SKM-1 (cell line): Measurements from ENCODE around the gene APBB2.
"Not testable (repeated sequence)": the region's sequence is repeated elsewhere in the genome, so short reads cannot be mapped to it uniquely, and the experiment has no call there.

Experiments used
- DNase-seq: peaks from one replicate; lab custom pipeline; 2025; ENCODE audit not compliant: unreplicated experiment; lab: John Stamatoyannopoulos, UW

The APBB2 gene

GRCh38 chr4:41069838-41070237 lies 144.5 kb downstream of the APBB2 start:
- no peak for DNase-seq

- no peak for DNase-seq
Measured at GRCh38 chr4:41069257-41069656, 145.1 kb downstream of the APBB2 start.

GRCh38 chr4:41067369-41067768 lies 147.0 kb downstream of the APBB2 start:
- DNase-seq = no peak

GRCh38 chr4:41066049-41066448 lies 148.3 kb downstream of the APBB2 start:
- no peak for DNase-seq

- no peak for DNase-seq
Measured at GRCh38 chr4:41065434-41066006, 148.8 kb downstream of the APBB2 start.

- no peak for DNase-seq
Measured at GRCh38 chr4:41064953-41065352, 149.4 kb downstream of the APBB2 start.

- no peak for DNase-seq
Measured at GRCh38 chr4:41061482-41062185, 152.7 kb downstream of the APBB2 start.

GRCh38 chr4:41060352-41061334 lies 153.7 kb downstream of the APBB2 start:
- DNase-seq = no peak

- DNase-seq = not testable (repeated sequence)
Measured at GRCh38 chr4:41059411-41059810, 154.9 kb downstream of the APBB2 start.

GRCh38 chr4:41058426-41058825 lies 155.9 kb downstream of the APBB2 start:
- DNase-seq = no peak

- no peak for DNase-seq
Measured at GRCh38 chr4:41057467-41057866, 156.9 kb downstream of the APBB2 start.

- DNase-seq = no peak
Measured at GRCh38 chr4:41052287-41052686, 162.1 kb downstream of the APBB2 start.

- no peak for DNase-seq
Measured at GRCh38 chr4:41050880-41051775, 163.2 kb downstream of the APBB2 start.

- no peak for DNase-seq
Measured at GRCh38 chr4:41050116-41050515, 164.2 kb downstream of the APBB2 start.

GRCh38 chr4:41049176-41049575 lies 165.2 kb downstream of the APBB2 start:
- not testable (repeated sequence) for DNase-seq

- DNase-seq = no peak
Measured at GRCh38 chr4:41044791-41045190, 169.6 kb downstream of the APBB2 start.

GRCh38 chr4:41044165-41044564 lies 170.2 kb downstream of the APBB2 start:
- no peak for DNase-seq

GRCh38 chr4:41043465-41043864 lies 170.9 kb downstream of the APBB2 start:
- DNase-seq = no peak

- DNase-seq = no peak
Measured at GRCh38 chr4:41041551-41041950, 172.8 kb downstream of the APBB2 start.

GRCh38 chr4:41039317-41039716 lies 175.0 kb downstream of the APBB2 start:
- no peak for DNase-seq

GRCh38 chr4:41038304-41038703 lies 176.0 kb downstream of the APBB2 start:
- no peak for DNase-seq
